Astrocyte of the spinal cord (primary cell): Measurements from ENCODE around the gene PID1.
A peak's percentile ranks its signal among the peaks of the same experiment; 100 is the strongest.

Source experiments
- DNase-seq: peaks from one replicate; pipeline ENCODE4 v3.0.0; 2011; ENCODE audit warnings: low read depth, low spot score
- H3K4me3 ChIP-seq: 2 replicates; pipeline ENCODE4 v1.5.1; 2011; ENCODE audit warnings: low read depth, mild to moderate bottlenecking, low read length, moderate library complexity
- CTCF ChIP-seq: IDR thresholded peaks from 2 replicates; pipeline ENCODE4 v1.5.1; 2012; ENCODE audit warnings: low read depth, mild to moderate bottlenecking, low read length, inconsistent platforms
- in situ Hi-C: cut with HindIII; loops from 2 replicates; pipeline ENCODE4 v1.10.0; 2017; ENCODE audit warnings: low sequenced_read_pairs

Gene PID1

GRCh38 chr2:229300371-229300770, 29.3 kb upstream of the PID1 start:
- no peak for TF ChIP-seq CTCF
- no peak for DNase-seq
- H3K4me3 ChIP-seq: no peak overlapping the region
- in situ Hi-C loops: no loop called here

GRCh38 chr2:229297247-229297646, 26.2 kb upstream of the PID1 start:
- DNase-seq: no peak
- in situ Hi-C loops: no loop called here
- no peak for TF ChIP-seq CTCF
- no peak overlapping the region for H3K4me3 ChIP-seq

GRCh38 chr2:229296536-229296935, 25.4 kb upstream of the PID1 start:
- in situ Hi-C loops: no loop called here
- no peak for TF ChIP-seq CTCF
- DNase-seq: no peak
- H3K4me3 ChIP-seq: no peak overlapping the region

- TF ChIP-seq CTCF: no peak
- no peak overlapping the region for H3K4me3 ChIP-seq
- in situ Hi-C loops: no loop called here
- DNase-seq: no peak
These were observed 24.9 kb upstream of the PID1 start for GRCh38 chr2:229296016-229296415.

GRCh38 chr2:229287823-229288222, 16.7 kb upstream of the PID1 start:
- no peak overlapping the region for H3K4me3 ChIP-seq
- no peak for DNase-seq
- TF ChIP-seq CTCF: no peak
- in situ Hi-C loops: no loop called here

GRCh38 chr2:229282758-229283546, 11.9 kb upstream of the PID1 start:
- H3K4me3 ChIP-seq: no peak overlapping the region
- in situ Hi-C loops: no loop called here
- peak; percentile 89 for DNase-seq
- no peak for TF ChIP-seq CTCF
